HepG2 (cell line): ENCODE results near the gene CLASRP. TPM values are rescaled to one million over a fixed set of nuclear protein-coding genes. Genes with fewer than 3 reads are reported as not detected.

Experiments used
- GATAD1 ChIP-seq: IDR thresholded peaks from 2 replicates; pipeline ENCODE4 v1.6.1; 2016; ENCODE audit warnings: missing genetic modification reagents, missing compliant biosample characterization
- JUN ChIP-seq: sonication (generic); formaldehyde crosslinking; IDR thresholded peaks from 2 replicates; pipeline ENCODE4 v1.4.0; 2020; ENCODE audit warnings: mild to moderate bottlenecking, missing genetic modification reagents
- PHF20 ChIP-seq: sonication (generic); formaldehyde crosslinking; IDR thresholded peaks from 2 replicates; pipeline ENCODE4 v1.5.0; 2020; ENCODE audit warnings: mild to moderate bottlenecking, missing genetic modification reagents
- REXO4 ChIP-seq: sonication (generic); formaldehyde crosslinking; IDR thresholded peaks from 2 replicates; pipeline ENCODE4 v1.8.0; 2022; ENCODE audit warnings: missing genetic modification reagents, mild to moderate bottlenecking, borderline replicate concordance
- SYNCRIP ChIP-seq: fragments of 200-400 bp; formaldehyde crosslinking; IDR thresholded peaks from 2 replicates; pipeline ENCODE4 v1.6.1; 2018; ENCODE audit warnings: mild to moderate bottlenecking, low read depth, low read length; ENCODE audit not compliant: insufficient read depth
- YEATS2 ChIP-seq: sonication (generic); formaldehyde crosslinking; IDR thresholded peaks from 2 replicates; pipeline ENCODE4 v1.4.0; 2020; ENCODE audit warnings: missing genetic modification reagents, borderline replicate concordance
- ZNF292 ChIP-seq: sonication (generic); formaldehyde crosslinking; IDR thresholded peaks from 2 replicates; pipeline ENCODE4 v1.8.1; 2022; ENCODE audit warnings: mild to moderate bottlenecking, low read depth, missing genetic modification reagents, borderline replicate concordance
- ZNF430 ChIP-seq: sonication (generic); formaldehyde crosslinking; IDR thresholded peaks from 2 replicates; pipeline ENCODE4 v1.9.0; 2021; ENCODE audit warnings: mild to moderate bottlenecking, missing genetic modification reagents
- ZNF577 ChIP-seq: sonication (generic); formaldehyde crosslinking; IDR thresholded peaks from 2 replicates; pipeline ENCODE4 v1.4.0; 2020; ENCODE audit warnings: mild to moderate bottlenecking, low read depth, missing genetic modification reagents, borderline replicate concordance
- ZNF597 ChIP-seq: sonication (generic); formaldehyde crosslinking; IDR thresholded peaks from 2 replicates; pipeline ENCODE4 v1.5.0; 2020; ENCODE audit warnings: missing genetic modification reagents
- ZNF879 ChIP-seq: sonication (generic); formaldehyde crosslinking; IDR thresholded peaks from 2 replicates; pipeline ENCODE4 v1.8.1; 2023; ENCODE audit warnings: missing genetic modification reagents
- polyA plus RNA-seq, 8 experiments: library from polyadenylated mRNA; depleted of rRNA in 3 of 8; stranded (reverse) in 7 of 8; unstranded in 1 of 8; fragments of >200 nt; fragmentation: Illumina TruSeq in 4 of 8; extraction: Trizol in 4 of 8; gene quantifications; 2 replicates each; pipeline versions ENCODE4 v1.2.1 to v1.2.3, GENCODE V29; 2011 to 2016; ENCODE audit warnings: low read depth in 4 of 8, missing spikeins in 1 of 8, mixed read lengths in 1 of 8; ENCODE audit not compliant: insufficient read depth in 1 of 8
- total RNA-seq, 5 experiments: library from RNA; depleted of rRNA; stranded (reverse); fragments of >200 nt; fragmentation: Illumina TruSeq; extraction: Trizol; gene quantifications; 2 replicates each; pipeline ENCODE4 v1.2.3, GENCODE V29; 2016; ENCODE audit warnings: low read depth in 1 of 5
- TF ChIP-seq, protein P1 (sequence below): sonication (generic); formaldehyde crosslinking; IDR thresholded peaks from 2 replicates; pipeline ENCODE4 v1.5.1; 2020; ENCODE audit warnings: mild to moderate bottlenecking, missing genetic modification reagents, moderate library complexity
- TF ChIP-seq, protein P2 (sequence below): sonication (generic); formaldehyde crosslinking; conservative IDR thresholded peaks from 2 replicates; pipeline ENCODE4 v1.4.0; 2020; ENCODE audit warnings: mild to moderate bottlenecking, missing genetic modification reagents, moderate library complexity
- TF ChIP-seq, protein P3 (sequence below): sonication (generic); formaldehyde crosslinking; IDR thresholded peaks from 2 replicates; pipeline ENCODE4 v1.4.0; 2020; ENCODE audit warnings: missing genetic modification reagents
- TF ChIP-seq, protein P4 (sequence below): IDR thresholded peaks from 2 replicates; pipeline ENCODE4 v1.6.1; 2016

The CLASRP gene
- total and polyA plus RNA-seq, 2 of the 13 experiments (the other 11 are each of a cell fraction or from before 2014, with no cell fraction given): 32.0 to 51.4 TPM

DNA sequence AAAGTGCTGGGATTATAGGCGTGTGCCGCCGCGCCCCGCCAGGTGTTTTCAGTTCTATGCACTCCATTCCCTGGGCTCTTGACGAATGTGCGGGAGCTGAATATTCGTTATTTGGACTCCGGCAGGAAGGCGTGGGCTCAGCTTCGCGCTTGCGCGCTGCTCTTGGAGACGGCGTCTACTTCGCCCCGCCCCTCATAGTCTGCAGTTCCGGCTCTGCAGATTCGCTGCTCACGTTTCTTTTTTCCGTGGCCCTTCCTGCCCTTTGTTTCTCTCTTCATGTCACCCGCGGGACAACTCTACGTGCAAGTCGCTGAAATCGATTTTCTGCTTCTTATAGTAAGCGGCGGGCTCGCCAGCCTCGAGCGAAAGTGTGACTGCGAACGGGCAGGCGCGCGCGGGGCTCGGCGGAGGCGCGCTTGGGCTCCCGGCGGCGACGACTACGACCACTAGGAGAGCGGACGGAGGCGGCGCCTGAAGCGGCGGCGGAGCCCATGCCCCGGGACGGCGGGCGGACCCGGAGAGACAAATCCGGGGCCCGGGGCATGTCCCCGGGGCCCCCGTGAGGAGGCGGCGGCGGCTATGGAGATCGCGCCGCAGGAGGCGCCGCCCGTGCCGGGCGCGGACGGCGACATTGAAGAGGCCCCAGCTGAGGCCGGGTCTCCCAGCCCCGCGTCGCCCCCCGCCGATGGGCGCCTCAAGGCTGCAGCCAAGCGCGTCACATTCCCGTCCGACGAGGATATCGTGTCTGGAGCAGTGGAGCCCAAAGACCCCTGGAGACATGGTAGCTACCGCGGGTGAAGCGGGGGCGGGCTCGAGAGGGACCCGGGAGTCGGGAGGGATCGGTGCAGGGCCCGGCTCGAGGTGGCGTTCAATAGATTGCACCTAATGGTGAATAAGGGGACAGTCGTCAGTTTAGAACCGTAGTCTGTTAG, 54.2 kb downstream of the CLASRP start, which contains the start of gene PPP1R37 (continued):
- TF ChIP-seq, protein P1, sequence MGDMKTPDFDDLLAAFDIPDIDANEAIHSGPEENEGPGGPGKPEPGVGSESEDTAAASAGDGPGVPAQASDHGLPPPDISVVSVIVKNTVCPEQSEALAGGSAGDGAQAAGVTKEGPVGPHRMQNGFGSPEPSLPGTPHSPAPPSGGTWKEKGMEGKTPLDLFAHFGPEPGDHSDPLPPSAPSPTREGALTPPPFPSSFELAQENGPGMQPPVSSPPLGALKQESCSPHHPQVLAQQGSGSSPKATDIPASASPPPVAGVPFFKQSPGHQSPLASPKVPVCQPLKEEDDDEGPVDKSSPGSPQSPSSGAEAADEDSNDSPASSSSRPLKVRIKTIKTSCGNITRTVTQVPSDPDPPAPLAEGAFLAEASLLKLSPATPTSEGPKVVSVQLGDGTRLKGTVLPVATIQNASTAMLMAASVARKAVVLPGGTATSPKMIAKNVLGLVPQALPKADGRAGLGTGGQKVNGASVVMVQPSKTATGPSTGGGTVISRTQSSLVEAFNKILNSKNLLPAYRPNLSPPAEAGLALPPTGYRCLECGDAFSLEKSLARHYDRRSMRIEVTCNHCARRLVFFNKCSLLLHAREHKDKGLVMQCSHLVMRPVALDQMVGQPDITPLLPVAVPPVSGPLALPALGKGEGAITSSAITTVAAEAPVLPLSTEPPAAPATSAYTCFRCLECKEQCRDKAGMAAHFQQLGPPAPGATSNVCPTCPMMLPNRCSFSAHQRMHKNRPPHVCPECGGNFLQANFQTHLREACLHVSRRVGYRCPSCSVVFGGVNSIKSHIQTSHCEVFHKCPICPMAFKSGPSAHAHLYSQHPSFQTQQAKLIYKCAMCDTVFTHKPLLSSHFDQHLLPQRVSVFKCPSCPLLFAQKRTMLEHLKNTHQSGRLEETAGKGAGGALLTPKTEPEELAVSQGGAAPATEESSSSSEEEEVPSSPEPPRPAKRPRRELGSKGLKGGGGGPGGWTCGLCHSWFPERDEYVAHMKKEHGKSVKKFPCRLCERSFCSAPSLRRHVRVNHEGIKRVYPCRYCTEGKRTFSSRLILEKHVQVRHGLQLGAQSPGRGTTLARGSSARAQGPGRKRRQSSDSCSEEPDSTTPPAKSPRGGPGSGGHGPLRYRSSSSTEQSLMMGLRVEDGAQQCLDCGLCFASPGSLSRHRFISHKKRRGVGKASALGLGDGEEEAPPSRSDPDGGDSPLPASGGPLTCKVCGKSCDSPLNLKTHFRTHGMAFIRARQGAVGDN: peak; percentile 87
- peak; percentile 62; the same call in 1 of the 2 replicates for TF ChIP-seq JUN (CRISPR knock-in tag)
- TF ChIP-seq ZNF597: no peak
- TF ChIP-seq YEATS2 (CRISPR knock-in tag): peak; percentile 93
- no peak for TF ChIP-seq REXO4 (CRISPR knock-in tag)
- no peak for TF ChIP-seq SYNCRIP
- TF ChIP-seq GATAD1 (CRISPR knock-in tag): peak; percentile 94
- TF ChIP-seq ZNF430 (CRISPR knock-in tag): peak; percentile 56; the same call in 1 of the 2 replicates
- TF ChIP-seq, protein P2, sequence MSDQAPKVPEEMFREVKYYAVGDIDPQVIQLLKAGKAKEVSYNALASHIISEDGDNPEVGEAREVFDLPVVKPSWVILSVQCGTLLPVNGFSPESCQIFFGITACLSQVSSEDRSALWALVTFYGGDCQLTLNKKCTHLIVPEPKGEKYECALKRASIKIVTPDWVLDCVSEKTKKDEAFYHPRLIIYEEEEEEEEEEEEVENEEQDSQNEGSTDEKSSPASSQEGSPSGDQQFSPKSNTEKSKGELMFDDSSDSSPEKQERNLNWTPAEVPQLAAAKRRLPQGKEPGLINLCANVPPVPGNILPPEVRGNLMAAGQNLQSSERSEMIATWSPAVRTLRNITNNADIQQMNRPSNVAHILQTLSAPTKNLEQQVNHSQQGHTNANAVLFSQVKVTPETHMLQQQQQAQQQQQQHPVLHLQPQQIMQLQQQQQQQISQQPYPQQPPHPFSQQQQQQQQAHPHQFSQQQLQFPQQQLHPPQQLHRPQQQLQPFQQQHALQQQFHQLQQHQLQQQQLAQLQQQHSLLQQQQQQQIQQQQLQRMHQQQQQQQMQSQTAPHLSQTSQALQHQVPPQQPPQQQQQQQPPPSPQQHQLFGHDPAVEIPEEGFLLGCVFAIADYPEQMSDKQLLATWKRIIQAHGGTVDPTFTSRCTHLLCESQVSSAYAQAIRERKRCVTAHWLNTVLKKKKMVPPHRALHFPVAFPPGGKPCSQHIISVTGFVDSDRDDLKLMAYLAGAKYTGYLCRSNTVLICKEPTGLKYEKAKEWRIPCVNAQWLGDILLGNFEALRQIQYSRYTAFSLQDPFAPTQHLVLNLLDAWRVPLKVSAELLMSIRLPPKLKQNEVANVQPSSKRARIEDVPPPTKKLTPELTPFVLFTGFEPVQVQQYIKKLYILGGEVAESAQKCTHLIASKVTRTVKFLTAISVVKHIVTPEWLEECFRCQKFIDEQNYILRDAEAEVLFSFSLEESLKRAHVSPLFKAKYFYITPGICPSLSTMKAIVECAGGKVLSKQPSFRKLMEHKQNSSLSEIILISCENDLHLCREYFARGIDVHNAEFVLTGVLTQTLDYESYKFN (CRISPR knock-in tag): peak; percentile 52
- TF ChIP-seq, protein P3, sequence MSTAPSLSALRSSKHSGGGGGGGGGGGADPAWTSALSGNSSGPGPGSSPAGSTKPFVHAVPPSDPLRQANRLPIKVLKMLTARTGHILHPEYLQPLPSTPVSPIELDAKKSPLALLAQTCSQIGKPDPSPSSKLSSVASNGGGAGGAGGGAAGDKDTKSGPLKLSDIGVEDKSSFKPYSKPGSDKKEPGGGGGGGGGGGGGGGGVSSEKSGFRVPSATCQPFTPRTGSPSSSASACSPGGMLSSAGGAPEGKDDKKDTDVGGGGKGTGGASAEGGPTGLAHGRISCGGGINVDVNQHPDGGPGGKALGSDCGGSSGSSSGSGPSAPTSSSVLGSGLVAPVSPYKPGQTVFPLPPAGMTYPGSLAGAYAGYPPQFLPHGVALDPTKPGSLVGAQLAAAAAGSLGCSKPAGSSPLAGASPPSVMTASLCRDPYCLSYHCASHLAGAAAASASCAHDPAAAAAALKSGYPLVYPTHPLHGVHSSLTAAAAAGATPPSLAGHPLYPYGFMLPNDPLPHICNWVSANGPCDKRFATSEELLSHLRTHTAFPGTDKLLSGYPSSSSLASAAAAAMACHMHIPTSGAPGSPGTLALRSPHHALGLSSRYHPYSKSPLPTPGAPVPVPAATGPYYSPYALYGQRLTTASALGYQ: no peak
- TF ChIP-seq ZNF577 (CRISPR knock-in tag): no peak
- TF ChIP-seq, protein P4, sequence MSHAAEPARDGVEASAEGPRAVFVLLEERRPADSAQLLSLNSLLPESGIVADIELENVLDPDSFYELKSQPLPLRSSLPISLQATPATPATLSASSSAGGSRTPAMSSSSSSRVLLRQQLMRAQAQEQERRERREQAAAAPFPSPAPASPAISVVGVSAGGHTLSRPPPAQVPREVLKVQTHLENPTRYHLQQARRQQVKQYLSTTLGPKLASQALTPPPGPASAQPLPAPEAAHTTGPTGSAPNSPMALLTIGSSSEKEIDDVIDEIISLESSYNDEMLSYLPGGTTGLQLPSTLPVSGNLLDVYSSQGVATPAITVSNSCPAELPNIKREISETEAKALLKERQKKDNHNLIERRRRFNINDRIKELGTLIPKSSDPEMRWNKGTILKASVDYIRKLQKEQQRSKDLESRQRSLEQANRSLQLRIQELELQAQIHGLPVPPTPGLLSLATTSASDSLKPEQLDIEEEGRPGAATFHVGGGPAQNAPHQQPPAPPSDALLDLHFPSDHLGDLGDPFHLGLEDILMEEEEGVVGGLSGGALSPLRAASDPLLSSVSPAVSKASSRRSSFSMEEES (CRISPR knock-in tag): peak; percentile 63; the same call in 1 of the 2 replicates
- no peak for TF ChIP-seq ZNF292 (CRISPR knock-in tag)
- peak; percentile 88 for TF ChIP-seq PHF20 (CRISPR knock-in tag)
- TF ChIP-seq ZNF879 (CRISPR knock-in tag): no peak
